OCI-LY3 (cell line): Measurements from ENCODE around the gene PNLDC1.

ENCODE experiments used
- EZH2phosphoT487 ChIP-seq: fragments of 200-600 bp; shearing (Covaris generic); IDR thresholded peaks from 2 replicates; pipeline ENCODE4 v1.6.1; 2018; ENCODE audit warnings: antibody characterized with exemption, mixed run types, low read depth
- TF ChIP-seq, protein P1 (sequence below): fragments of 200-600, 300-600 bp; sonication (generic); IDR thresholded peaks from 2 replicates; pipeline ENCODE4 v1.5.1; 2014; ENCODE audit warnings: antibody characterized with exemption, low read length, low read depth

DNA sequence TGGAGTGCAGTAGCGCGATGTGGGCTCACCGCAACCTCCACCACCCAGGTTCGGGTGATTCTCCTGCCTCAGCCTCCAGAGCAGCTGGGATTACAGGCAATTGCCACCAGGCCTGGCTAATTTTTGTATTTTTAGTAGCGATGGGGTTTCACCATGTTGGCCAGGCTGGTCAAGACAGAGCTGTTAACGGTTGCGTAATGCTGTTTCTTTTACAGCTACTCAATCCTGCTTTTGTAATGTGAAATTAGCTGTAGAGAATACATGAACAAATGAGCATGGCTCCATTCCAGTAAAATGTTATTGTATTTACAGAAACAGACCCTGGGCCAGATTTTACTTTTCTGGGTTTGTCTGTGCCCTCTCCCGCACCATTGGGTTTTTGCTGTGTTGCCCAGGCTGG is 1.9 kb downstream of the PNLDC1 start:
- TF ChIP-seq EZH2phosphoT487: no peak
- TF ChIP-seq, protein P1, sequence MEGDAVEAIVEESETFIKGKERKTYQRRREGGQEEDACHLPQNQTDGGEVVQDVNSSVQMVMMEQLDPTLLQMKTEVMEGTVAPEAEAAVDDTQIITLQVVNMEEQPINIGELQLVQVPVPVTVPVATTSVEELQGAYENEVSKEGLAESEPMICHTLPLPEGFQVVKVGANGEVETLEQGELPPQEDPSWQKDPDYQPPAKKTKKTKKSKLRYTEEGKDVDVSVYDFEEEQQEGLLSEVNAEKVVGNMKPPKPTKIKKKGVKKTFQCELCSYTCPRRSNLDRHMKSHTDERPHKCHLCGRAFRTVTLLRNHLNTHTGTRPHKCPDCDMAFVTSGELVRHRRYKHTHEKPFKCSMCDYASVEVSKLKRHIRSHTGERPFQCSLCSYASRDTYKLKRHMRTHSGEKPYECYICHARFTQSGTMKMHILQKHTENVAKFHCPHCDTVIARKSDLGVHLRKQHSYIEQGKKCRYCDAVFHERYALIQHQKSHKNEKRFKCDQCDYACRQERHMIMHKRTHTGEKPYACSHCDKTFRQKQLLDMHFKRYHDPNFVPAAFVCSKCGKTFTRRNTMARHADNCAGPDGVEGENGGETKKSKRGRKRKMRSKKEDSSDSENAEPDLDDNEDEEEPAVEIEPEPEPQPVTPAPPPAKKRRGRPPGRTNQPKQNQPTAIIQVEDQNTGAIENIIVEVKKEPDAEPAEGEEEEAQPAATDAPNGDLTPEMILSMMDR: no peak
